Breast epithelium (tissue), 3 donors: ENCODE results near the gene BCAP31.

Experiments
- POLR2A ChIP-seq: fragments of 450-650 bp; IDR thresholded peaks from one replicate; pipeline ENCODE4 v1.6.1; 2016; ENCODE audit warnings: antibody characterized with exemption, mild to moderate bottlenecking, moderate library complexity
- POLR2AphosphoS5 ChIP-seq, 3 donors: sonication (generic); formaldehyde crosslinking; IDR thresholded peaks; one replicate each; pipeline ENCODE4 v1.6.1; 2017; ENCODE audit warnings: antibody characterized with exemption in 3 of 3
- TF ChIP-seq, protein P1 (sequence below), 3 donors: fragments of 450-650 bp; IDR thresholded peaks; one replicate each; pipeline ENCODE4 v1.5.1; 2016 to 2017; ENCODE audit warnings: antibody characterized with exemption in 3 of 3, mild to moderate bottlenecking in 3 of 3, moderate library complexity in 3 of 3

GRCh38 chrX:153700376-153700945 is 23.7 kb downstream of the BCAP31 start:
- no peak for TF ChIP-seq POLR2A
- TF ChIP-seq, protein P1, sequence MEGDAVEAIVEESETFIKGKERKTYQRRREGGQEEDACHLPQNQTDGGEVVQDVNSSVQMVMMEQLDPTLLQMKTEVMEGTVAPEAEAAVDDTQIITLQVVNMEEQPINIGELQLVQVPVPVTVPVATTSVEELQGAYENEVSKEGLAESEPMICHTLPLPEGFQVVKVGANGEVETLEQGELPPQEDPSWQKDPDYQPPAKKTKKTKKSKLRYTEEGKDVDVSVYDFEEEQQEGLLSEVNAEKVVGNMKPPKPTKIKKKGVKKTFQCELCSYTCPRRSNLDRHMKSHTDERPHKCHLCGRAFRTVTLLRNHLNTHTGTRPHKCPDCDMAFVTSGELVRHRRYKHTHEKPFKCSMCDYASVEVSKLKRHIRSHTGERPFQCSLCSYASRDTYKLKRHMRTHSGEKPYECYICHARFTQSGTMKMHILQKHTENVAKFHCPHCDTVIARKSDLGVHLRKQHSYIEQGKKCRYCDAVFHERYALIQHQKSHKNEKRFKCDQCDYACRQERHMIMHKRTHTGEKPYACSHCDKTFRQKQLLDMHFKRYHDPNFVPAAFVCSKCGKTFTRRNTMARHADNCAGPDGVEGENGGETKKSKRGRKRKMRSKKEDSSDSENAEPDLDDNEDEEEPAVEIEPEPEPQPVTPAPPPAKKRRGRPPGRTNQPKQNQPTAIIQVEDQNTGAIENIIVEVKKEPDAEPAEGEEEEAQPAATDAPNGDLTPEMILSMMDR (IDR thresholded peaks at IDR 0.05), result no peak
- no peak for TF ChIP-seq POLR2AphosphoS5 (IDR thresholded peaks at IDR 0.05)
